Measurements from ENCODE around the gene COA1.
"Not testable (repeated sequence)": the region's sequence is repeated elsewhere in the genome, so short reads cannot be mapped to it uniquely, and the experiment has no call there.

The COA1 gene

GRCh38 chr7:43726466-43726865, 2.9 kb downstream of the COA1 start:
- DNase-seq = no peak

DNA sequence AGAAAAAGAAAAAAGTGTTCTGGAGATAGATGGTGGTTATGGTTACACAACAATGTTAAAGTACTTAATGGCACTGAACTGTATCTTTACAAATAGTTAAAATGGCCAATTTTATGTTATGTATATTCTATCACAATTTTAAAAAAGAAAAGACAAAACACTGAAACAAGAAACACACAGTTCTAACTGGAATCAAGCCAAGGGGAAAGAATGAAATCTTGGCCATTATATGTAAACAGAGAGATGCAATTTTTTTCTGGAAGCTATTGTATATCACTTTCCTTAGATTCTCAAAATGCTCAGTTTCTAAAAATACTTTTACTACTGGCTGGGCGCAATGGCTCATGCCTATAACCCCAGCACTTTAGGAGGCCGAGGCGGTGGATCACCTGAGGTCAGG, 4.1 kb downstream of the COA1 start:
- DNase-seq = no peak

GRCh38 chr7:43723007-43723341, 6.3 kb downstream of the COA1 start:
- DNase-seq = no peak

- peak; percentile 66 for DNase-seq
Observed at GRCh38 chr7:43721193-43721806, 8.0 kb downstream of the COA1 start.

DNA sequence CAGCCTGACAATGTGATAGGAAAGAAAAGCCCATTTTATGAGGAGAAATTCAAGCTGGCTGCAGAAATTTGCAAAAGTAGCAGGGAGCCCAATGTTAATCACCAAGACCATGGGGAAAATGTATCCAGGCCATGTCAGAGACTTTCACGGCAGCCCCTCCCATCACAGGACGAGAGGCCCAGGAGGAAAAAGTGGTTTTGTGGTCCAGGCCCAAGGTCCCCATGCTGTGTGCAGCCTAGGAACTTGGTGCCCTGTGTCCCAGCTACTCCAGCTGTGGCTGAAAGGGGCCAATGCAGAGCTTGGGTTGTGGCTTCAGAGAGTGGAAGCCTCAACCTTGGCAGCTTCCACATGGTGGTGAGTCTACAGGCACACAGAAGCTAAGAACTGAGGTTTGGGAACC, 12.7 kb downstream of the COA1 start:
- no peak for DNase-seq

GRCh38 chr7:43715966-43716365, 13.4 kb downstream of the COA1 start:
- DNase-seq = not testable (repeated sequence)

DNA sequence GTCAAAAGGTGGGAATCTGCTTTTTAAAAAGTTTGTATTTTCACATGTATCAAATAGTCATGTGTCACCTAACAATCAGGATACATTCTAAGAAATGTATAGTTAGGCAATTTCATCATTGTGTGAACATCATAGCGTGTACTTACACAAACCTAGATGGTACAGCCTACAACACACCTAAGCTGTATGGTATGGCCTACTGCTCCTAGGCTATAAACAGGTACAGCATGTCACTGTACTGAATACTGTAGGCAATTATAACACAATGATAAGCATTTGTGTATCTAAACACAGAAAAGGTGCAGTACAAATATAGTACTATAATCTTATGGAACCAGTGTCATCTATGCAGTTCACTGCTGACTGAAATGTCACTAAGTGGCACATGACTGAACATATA, 17.8 kb downstream of the COA1 start:
- no peak for DNase-seq

GRCh38 chr7:43708055-43708454, 21.3 kb downstream of the COA1 start:
- not testable (repeated sequence) for DNase-seq

GRCh38 chr7:43703573-43703972, 25.8 kb downstream of the COA1 start:
- DNase-seq = no peak

- no peak for DNase-seq
Observed at GRCh38 chr7:43702974-43703373, 26.3 kb downstream of the COA1 start.

DNA sequence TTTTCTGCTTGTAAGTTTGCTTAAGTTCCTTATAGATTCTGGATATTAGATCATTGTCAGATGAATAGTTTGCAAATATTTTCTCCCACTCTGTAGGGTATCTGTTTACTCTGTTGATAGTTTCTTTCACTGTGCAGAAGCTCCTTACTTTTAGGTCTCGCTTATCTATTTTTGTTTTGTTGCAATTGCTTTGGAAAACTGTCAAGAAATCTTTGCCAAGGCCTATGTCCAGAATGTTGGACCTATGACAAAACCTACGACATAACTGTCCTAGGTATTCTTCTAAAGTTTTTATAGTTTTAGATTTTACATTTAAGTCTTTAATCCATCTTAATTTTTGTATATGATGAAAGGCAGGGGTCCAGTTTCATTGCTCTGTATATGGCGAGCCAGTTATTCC, 27.4 kb downstream of the COA1 start:
- DNase-seq = no peak

DNA sequence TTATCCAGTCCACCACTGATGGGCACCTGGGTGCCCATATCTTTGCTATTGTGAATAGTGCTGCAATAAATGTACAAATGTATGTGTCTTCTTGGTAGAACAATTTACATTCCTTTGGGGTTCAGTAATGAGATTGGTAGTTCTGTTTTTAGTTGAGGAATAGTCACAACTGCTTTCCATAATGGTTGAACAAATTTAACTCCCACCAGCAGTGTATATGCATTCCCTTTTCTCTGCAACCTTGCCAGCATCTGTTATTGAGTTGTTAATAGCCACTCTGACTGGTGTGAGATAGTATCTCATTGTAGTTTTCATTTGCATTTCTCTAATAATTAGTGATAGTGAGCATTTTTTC, 27.8 kb downstream of the COA1 start:
- DNase-seq = no peak

GRCh38 chr7:43700646-43701499, 28.4 kb downstream of the COA1 start:
- DNase-seq = no peak

- peak; percentile 63 for DNase-seq
Observed at GRCh38 chr7:43700059-43700501, 29.2 kb downstream of the COA1 start.

DNA sequence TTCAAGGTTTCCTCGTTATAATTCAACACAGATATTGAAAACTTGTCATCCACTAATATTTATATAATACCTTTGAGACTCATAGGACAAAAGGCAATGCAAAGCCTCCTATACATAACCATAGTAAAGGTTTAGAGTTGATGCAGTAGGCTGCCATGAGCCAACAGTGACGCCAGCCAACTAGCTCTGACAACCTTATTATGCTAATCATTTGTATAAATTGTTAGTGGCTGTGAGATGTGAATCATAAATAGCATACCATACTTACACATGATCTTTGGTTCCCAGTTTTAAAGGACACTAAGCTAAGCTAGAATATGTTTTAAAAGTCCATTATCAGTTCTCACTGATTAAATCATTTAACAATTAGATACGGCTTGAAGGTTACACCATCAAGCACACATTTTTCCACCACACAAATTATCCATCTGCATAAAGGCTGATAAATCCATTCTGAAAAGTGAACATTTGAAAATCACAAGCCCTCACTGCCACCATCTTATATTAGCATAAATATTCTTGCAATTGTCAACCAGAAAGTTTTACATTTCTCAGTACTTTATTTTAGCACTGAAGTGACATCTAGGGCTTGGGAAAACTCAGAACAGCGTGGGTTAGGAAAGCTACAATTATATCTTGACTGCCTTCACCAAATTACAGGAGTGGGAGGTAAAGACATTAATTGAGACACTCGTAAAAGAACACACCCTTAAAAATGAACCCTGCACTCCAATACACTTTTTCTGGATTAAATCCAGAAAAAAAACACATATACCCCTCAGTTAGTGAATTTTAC, 30.7 kb downstream of the COA1 start:
- no peak for DNase-seq

DNA sequence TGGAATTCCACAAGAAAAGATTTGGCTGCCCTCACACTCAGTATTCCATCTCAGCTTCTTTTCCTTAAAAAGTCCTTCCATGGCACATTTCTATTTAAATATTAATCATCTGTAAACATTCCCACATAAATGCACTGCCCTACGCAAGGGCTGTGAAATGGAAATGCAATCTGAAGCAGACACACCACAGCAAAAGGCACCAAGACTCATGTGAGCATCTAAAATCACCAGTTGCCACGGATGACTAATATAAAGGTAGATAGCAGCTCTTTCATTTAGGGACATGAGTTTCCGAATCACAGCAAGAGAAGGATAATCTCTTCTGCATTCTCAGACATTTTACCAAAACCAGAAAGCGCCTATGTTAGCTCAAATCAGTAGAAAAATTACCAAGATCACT, 31.6 kb downstream of the COA1 start:
- DNase-seq = no peak

DNA sequence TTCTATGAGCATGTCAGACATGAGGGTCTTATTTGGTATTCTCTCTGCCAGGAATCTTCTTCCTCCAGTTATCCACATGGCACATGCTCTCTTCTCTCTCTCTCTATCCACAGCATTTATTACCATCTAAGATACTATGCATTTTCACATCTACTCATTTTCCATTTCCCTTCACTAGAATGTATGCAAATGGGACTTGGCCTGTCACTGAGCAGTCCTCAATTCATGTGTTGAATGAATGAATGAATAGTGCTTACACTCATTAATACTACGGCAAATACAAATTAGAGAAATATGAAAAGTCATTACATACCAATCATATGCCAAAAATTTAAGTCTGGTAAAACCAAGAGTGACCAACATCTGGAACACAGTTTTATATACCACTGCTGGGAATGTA, 34.0 kb downstream of the COA1 start:
- no peak for DNase-seq

- DNase-seq = no peak
Observed at GRCh38 chr7:43694399-43694748, 34.9 kb downstream of the COA1 start.

DNA sequence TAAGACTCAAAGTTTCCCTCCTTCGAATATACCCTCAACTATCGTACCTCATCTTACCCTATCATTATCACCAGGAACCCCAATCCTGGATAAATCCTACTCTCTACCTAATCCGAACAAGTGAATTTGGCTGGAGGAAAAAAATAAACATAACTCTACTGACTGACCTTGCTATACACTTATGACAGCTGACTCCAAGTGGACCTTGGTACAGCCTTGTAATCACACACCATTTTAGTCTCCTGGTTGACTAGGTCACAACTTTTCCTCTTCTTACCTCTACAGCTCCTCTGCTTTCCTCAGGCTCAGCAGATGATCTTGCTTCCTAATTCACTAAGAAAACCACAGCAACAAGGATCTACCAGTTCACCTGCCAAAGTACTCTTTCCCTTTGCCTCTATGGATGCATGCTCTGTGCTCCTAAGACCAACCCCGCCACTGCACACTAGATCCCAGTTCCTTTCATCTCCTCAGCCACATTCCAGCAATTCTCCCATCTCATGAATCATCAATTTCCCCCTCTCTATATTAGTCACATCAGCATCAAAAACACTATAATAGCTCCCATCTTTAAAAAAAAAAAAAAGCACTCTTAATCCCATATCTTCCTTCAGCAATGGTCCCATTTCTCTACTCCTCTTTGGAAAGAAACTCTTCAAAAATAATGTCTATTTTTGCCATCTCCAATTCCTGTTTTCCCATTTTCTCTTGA, 35.5 kb downstream of the COA1 start:
- no peak for DNase-seq

DNA sequence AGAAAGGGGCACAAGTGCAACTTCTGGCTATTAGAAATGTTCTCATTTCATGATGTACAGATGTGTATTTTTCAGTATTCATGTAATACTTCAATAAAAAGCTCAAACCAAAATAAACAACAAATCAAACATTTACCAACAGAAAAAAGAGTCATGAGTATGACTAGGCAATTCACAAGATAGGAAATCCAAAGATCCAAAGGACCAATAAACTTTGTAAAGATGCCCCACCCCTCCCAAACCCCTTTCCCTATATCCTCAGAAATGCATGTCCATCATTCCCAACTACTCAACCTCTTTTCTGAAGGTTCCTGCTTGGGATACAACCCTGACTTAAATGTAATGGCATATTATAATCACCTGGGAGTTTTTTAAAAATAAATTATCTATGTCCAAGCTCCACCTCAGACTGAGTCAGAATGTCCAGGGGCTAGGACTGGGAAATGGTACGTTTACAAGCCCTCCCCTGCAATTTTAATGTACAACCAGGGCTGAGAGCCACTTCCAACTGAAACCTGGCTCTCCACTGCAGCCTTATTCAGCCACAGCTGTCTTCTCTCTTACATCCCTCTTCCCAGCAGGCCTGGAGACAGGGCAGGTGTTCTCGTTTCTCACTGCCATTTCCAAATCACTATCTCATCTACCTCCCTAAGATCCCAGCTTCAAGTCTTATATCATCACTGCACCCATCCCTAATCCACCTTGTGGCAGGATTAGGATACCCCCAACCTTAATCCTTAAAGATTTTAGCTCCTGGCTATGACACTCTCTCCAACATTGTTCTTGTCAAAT, 36.5 kb downstream of the COA1 start:
- DNase-seq = no peak

DNA sequence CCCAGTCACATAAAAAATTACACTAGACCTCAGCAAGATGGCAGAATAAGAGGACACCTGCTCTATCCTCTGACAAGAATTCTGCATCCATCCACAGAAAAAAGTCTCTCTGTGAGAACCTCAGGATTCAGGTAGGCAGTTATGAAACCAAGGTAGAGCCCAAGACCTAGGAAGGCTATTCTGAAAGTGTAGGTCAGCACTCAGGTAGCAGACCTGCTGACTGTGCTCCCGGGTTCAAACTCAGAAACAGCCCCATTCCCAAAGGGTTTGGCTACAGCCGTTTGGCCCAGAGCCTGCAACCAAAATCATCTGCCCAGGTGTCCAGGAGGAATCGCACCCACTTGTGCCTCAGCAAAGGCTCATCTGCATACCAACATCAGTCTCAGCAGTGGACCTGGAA, 37.7 kb downstream of the COA1 start:
- no peak for DNase-seq

- peak; percentile 16 for DNase-seq
Observed at GRCh38 chr7:43689115-43689514, 40.2 kb downstream of the COA1 start.

GRCh38 chr7:43687866-43688265, 41.5 kb downstream of the COA1 start:
- DNase-seq = not testable (repeated sequence)

All from inflammatory macrophage treated with lipopolysaccharide for 4 hours (primary cell).